ENCODE data around the gene MGAT1. TPM values are rescaled to one million over a fixed set of nuclear protein-coding genes. Genes with fewer than 3 reads are reported as not detected.
"Not testable (repeated sequence)": the region's sequence is repeated elsewhere in the genome, so short reads cannot be mapped to it uniquely, and the experiment has no call there.

The MGAT1 gene
- total RNA-seq, 1 experiment from 2014 or later = 93.6 TPM

- no peak for TF ChIP-seq HMGXB4 (CRISPR knock-in tag; IDR thresholded peaks at IDR 0.05)
Measured at GRCh38 chr5:180829726-180830125, 27.1 kb upstream of the MGAT1 start (continued).

- H3K27me3 Mint-ChIP-seq (ENCODE audit: low read depth) = peaks cover 76% of the 10 kb centered on the region
- peaks cover 30% of the 10 kb centered on the region for H3K4me1 Mint-ChIP-seq
- CTCF ChIA-PET; DNase-seq (ENCODE audit: low spot score); ATAC-seq; H3K4me3 Mint-ChIP-seq; H3K27ac Mint-ChIP-seq: not testable (repeated sequence)
- H3K9me3 Mint-ChIP-seq = peaks cover 37% of the 10 kb centered on the region
- peaks cover 31% of the 10 kb centered on the region for H3K36me3 Mint-ChIP-seq
- POLR2A ChIA-PET = interaction anchor here (1.4 kb wide), 1 partner anchor 32 kb away, joined by 5 read pairs; the partner anchor contains the start of gene ZFP62
Measured at GRCh38 chr5:180828756-180829531, 26.3 kb upstream of the MGAT1 start.

- CTCF ChIA-PET; DNase-seq (ENCODE audit: low spot score); ATAC-seq; H3K27ac Mint-ChIP-seq; H3K4me3 Mint-ChIP-seq; POLR2A ChIA-PET: not testable (repeated sequence)
- peaks cover 37% of the 10 kb centered on the region for H3K9me3 Mint-ChIP-seq
- H3K36me3 Mint-ChIP-seq = peaks cover 31% of the 10 kb centered on the region
- H3K4me1 Mint-ChIP-seq = peaks cover 27% of the 10 kb centered on the region
- H3K27me3 Mint-ChIP-seq (ENCODE audit: low read depth) = peaks cover 68% of the 10 kb centered on the region
Measured at GRCh38 chr5:180827374-180827773, 24.8 kb upstream of the MGAT1 start.

GRCh38 chr5:180825768-180826525 is 23.3 kb upstream of the MGAT1 start:
- CTCF ChIA-PET = interaction anchor here (0.6 to 2.3 kb wide), 5 partner anchors 26 to 343 kb away, joined by 3 to 8 read pairs (median 3); no protein-coding TSS in a partner anchor
- H3K27me3 Mint-ChIP-seq (ENCODE audit: low read depth) = peaks cover 58% of the 10 kb centered on the region
- no peak for TF ChIP-seq CBFB (CRISPR knock-in tag; IDR thresholded peaks at IDR 0.05; ENCODE audit: low read depth)

GRCh38 chr5:180824630-180825476 is 22.2 kb upstream of the MGAT1 start:
- Mint-ChIP-seq H3K4me3 (no peak overlapping the region), H3K27ac (no peak overlapping the region), H3K9me3 (peaks cover 29% of the 10 kb centered on the region), H3K27me3 (ENCODE audit: low read depth) (peaks cover 47% of the 10 kb centered on the region), H3K4me1 (peaks cover 15% of the 10 kb centered on the region), H3K36me3 (peaks cover 22% of the 10 kb centered on the region)
- ChIA-PET POLR2A (interaction anchor here (0.6 to 0.8 kb wide), 2 partner anchors 14 to 475 kb away, joined by 3 read pairs; no protein-coding TSS in a partner anchor), CTCF (interaction anchor here (0.6 to 2.3 kb wide), 6 partner anchors 25 to 344 kb away, joined by 3 to 8 read pairs (median 4); no protein-coding TSS in a partner anchor)
- DNase-seq (ENCODE audit: low spot score) (no peak), ATAC-seq (no peak)
- no peak for TF ChIP-seq PREB (CRISPR knock-in tag; IDR thresholded peaks at IDR 0.05; ENCODE audit: borderline replicate concordance)
- no peak for TF ChIP-seq FOXJ3 (CRISPR knock-in tag; IDR thresholded peaks at IDR 0.05; ENCODE audit: borderline replicate concordance)
- TF ChIP-seq NFE2L1 (CRISPR knock-in tag; IDR thresholded peaks at IDR 0.05) = no peak
- TF ChIP-seq ARID4B (CRISPR knock-in tag; IDR thresholded peaks at IDR 0.05; ENCODE audit: borderline replicate concordance) = no peak
- TF ChIP-seq AFF4 (CRISPR knock-in tag; IDR thresholded peaks at IDR 0.05; ENCODE audit: borderline replicate concordance) = no peak
- TF ChIP-seq TEAD1 (CRISPR knock-in tag; IDR thresholded peaks at IDR 0.05) = no peak

More at GRCh38 chr5:180825768-180826525, 23.3 kb upstream of the MGAT1 start:
- POLR2A ChIA-PET = interaction anchor here (0.8 kb wide), 1 partner anchor 15 kb away, joined by 3 read pairs; no protein-coding TSS in a partner anchor
- peaks cover 20% of the 10 kb centered on the region for H3K4me1 Mint-ChIP-seq
- no peak overlapping the region for H3K4me3 Mint-ChIP-seq
- no peak; the same call in 1 of the 2 replicates for ATAC-seq
- peaks cover 37% of the 10 kb centered on the region for H3K9me3 Mint-ChIP-seq
- H3K27ac Mint-ChIP-seq = no peak overlapping the region
- no peak for DNase-seq (ENCODE audit: low spot score)
- peaks cover 31% of the 10 kb centered on the region for H3K36me3 Mint-ChIP-seq
